Stomach (tissue), 4 donors: ENCODE results near the gene TENM4.

ENCODE experiments used
- EP300 ChIP-seq: sonication (generic); formaldehyde crosslinking; IDR thresholded peaks from one replicate; pipeline ENCODE4 v1.6.1; 2017; ENCODE audit warnings: antibody characterized with exemption
- POLR2A ChIP-seq, 4 donors: fragments of 450-650 bp; IDR thresholded peaks; one replicate each; pipeline ENCODE4 v1.6.1; 2016; ENCODE audit warnings: antibody characterized with exemption in 4 of 4, control low read depth in 2 of 4, mild to moderate bottlenecking in 1 of 4, moderate library complexity in 1 of 4
- POLR2AphosphoS5 ChIP-seq, 3 donors: sonication (generic); formaldehyde crosslinking; IDR thresholded peaks; one replicate each; pipeline ENCODE4 v1.6.1; 2016; ENCODE audit warnings: antibody characterized with exemption in 3 of 3
- TF ChIP-seq, protein P1 (sequence below), 7 experiments: fragments of 450-650 bp in 4 of 7; fragments of 200-600 bp in 3 of 7; sonication (generic) in 3 of 7; IDR thresholded peaks; one replicate each; pipeline ENCODE4 v1.5.1; 2016 to 2019; ENCODE audit warnings: antibody characterized with exemption in 7 of 7, control low read depth in 2 of 7, mild to moderate bottlenecking in 1 of 7

DNA sequence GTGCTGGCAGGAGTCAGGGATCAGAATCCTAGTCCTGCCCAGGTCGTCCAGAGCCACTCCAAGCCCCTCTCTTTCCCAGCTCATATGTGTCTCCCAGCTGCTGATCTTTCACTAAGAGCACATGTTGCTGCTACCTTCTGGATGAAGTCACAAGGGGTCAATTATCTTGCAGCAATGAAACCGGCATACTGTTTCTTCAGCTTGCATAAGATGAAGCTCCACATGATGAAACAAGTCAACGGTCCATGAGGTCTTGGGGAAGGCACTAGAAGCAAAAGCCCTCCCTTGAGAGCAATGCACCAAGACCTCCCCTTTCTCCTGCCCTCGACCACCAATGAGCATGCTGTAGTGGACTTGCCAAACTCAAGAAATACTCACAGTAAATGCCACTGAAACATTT, 148.9 kb downstream of the TENM4 start:
- TF ChIP-seq, protein P1, sequence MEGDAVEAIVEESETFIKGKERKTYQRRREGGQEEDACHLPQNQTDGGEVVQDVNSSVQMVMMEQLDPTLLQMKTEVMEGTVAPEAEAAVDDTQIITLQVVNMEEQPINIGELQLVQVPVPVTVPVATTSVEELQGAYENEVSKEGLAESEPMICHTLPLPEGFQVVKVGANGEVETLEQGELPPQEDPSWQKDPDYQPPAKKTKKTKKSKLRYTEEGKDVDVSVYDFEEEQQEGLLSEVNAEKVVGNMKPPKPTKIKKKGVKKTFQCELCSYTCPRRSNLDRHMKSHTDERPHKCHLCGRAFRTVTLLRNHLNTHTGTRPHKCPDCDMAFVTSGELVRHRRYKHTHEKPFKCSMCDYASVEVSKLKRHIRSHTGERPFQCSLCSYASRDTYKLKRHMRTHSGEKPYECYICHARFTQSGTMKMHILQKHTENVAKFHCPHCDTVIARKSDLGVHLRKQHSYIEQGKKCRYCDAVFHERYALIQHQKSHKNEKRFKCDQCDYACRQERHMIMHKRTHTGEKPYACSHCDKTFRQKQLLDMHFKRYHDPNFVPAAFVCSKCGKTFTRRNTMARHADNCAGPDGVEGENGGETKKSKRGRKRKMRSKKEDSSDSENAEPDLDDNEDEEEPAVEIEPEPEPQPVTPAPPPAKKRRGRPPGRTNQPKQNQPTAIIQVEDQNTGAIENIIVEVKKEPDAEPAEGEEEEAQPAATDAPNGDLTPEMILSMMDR (IDR thresholded peaks at IDR 0.05): no peak
- TF ChIP-seq POLR2AphosphoS5 (IDR thresholded peaks at IDR 0.05): no peak
- no peak for TF ChIP-seq POLR2A (IDR thresholded peaks at IDR 0.05)
- TF ChIP-seq EP300: no peak
